Stimulated activated CD8-positive, alpha-beta memory T cell treated with anti-CD3 and anti-CD28 coated beads, Interleukin-4, amount 100 ng/mL, for 1 hour (primary cell): ENCODE measurements around the gene GSDMA.
A peak's percentile ranks its signal among the peaks of the same experiment; 100 is the strongest.
"Not testable (repeated sequence)": the region's sequence is repeated elsewhere in the genome, so short reads cannot be mapped to it uniquely, and the experiment has no call there.

Experiments
- DNase-seq, 2 donors: peaks; one replicate each; pipeline ENCODE4 v3.0.0-alpha.2; 2020; ENCODE audit warnings: low read depth in 2 of 2, low spot score in 1 of 2

GSDMA gene

GRCh38 chr17:39929646-39930407 lies 33.0 kb upstream of the GSDMA start:
- DNase-seq = no peak

DNA sequence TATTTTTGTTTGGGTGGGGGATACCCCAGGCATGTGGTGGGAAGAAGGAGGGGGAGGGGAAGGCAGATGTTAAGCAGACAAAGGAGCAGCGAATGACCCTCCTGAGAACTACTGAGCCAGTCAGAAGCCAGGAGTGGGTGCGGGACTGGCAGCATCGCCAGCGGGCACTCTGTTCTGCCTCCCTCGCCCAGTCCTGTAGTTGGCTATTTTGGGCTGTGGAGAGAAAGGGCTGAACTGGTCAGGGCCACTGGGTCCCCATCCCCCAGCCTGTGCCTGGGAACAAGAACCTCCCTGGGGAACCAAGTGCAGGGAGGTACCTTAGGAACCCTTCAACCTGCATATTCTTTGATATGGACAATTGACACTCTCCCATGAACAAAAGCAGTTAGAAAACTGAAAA lies 28.9 kb upstream of the GSDMA start:
- DNase-seq = no peak

DNA sequence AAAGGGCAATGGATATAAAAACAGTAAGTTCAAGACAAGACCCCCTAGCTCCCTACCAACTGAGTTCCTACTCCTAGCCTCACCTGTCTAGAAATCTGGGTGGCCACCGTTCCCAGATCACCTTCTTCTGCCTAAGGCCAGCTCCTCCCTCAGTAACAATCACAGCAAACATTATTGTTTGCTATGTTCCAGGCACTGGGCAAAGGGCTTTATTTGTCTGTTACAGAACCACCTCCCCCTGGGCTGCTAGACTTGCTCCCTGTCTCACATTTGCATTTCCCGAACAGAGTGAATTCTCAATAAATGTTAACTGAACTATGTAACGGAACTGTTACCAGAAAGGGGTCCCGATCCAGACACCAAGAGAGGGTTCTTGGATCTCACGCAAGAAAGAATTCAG lies 28.5 kb upstream of the GSDMA start:
- no peak for DNase-seq

DNA sequence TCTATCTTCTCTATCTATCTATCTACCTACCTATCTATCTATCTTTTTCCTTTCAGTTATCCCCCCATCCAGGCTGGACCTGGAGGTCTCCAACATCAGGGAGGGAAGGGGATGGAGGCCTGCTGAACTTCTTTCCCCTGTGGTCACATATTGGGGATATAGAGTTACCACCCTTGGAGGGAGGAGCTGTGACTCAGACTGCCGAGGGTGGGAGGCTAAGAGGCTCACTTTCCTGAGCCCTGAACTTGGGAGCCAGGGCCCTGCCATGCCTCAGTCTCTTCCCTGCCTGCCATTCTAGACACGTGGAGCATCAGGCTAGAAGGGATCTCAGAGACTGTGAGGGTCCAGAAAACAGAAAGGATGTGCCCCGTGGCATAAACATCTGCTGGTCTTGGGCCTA lies 26.9 kb upstream of the GSDMA start:
- DNase-seq = no peak

DNA sequence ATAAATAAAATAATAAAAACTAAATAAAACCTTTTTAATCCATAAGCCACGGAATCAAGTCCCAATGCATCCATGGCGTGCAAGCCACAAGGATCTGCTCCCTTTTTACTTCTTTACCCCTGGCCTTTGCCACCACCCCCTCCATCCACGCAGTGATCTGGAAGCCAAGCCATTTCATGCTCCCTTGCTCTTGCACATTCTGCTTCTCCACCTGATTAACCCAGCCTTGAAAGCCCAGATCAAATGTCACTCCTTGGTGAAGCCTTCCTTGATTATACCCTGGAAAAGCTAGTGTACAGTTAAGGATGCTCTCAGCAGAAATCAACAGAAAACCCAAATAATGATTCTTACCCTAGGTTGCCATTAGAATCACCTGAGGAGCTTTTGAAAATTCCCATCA lies 25.4 kb upstream of the GSDMA start:
- DNase-seq = no peak

DNA sequence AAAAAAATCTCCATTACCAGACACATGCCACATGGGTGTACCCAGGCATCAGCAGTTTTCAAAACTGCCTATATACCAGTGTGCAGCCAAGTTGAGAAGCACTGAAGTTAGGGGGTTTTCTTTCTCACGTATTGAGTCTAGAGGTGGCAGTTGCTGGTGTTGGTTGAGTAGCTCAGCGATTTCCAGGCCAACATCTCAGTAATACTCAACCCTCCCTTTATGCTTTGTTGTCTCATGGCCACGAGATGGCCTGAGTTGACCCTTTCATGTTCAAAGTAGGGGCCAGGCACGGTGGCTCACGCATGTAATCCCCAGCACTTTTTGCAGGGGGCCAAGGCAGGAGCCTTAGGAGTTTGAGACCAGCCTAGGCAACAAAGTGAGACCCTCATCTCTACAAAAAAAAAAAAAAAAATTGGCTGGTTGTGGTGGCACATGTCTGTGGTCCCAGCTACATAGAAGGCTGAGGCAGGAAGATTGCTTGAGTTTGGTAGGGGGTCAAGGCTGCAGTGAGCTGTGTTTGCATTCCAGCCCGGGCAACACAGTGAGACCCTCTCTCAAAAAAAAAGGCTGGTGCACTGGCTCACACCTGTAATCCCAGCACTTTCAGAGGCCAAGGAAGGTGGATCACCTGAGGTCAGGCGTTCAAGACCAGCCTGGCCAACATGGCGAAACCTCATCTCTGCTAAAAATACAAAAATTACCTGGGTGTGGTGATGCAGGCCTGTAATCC lies 24.5 kb upstream of the GSDMA start:
- no peak for DNase-seq

DNA sequence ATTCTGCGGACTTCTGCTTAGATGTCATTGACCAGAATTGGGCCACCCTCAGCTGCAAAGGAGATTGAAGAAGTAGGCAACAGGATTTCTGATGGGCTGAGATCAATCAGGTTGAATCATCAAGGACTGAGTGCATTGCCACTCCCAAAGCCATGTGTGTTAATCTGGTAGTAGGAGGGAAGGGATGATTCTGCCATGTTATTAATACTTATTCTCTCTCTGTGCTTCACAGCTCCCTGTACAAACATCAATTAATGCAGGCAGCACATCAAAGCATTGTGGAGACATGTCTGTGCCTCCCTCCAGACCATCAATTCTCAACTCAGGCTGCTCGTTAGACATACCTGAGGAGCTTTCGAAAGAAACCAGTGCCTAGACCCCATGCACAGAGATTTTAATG lies 23.7 kb upstream of the GSDMA start:
- DNase-seq = no peak

GRCh38 chr17:39939588-39940419 lies 23.0 kb upstream of the GSDMA start:
- no peak for DNase-seq

DNA sequence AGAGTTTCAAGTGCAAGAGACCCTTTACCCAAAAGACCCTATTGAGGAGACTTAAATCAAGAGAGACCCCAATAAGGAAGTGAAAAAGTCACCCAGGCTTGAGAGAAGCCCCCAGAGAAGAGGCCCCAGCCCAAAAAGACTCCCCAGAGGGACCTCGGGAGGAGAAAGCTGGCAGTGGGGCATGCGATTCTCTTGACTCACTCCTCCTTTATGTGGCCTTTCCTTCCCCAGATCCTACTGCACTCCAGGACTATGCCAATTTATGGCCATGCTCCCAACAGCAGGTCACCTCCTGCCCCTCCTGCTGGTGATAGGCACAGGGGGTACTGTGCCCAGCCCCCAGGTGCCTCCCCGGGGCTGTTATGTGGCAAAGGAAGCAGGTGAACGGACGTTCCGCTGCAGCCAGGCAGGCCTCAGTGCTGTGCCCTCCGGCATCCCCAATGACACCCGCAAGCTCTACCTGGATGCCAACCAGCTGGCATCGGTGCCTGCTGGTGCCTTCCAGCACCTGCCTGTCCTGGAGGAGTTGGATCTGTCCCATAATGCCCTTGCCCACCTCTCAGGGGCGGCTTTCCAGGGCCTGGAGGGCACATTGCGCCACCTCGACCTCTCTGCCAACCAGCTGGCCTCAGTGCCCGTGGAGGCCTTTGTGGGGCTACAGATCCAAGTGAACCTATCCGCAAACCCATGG lies 19.0 kb upstream of the GSDMA start:
- DNase-seq = no peak

- no peak for DNase-seq
Observed at GRCh38 chr17:39944393-39944711, 18.5 kb upstream of the GSDMA start.

GRCh38 chr17:39946551-39947330 lies 16.1 kb upstream of the GSDMA start:
- DNase-seq = no peak

DNA sequence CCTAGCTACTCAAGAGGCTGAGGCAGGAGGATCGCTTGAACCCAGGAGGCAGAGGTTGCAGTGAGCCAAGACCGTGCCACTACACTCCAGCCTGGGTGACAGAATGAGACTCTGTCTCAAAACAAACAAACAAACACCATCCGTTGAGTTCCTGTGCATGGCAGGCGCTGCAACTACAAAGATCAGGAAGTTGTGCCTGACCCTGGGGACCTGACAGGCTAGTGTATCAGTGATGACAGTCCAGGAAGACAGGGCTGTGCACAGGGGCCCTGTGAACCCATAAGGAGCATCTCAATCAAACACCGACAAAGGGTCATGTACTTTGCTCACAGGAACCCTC lies 14.3 kb upstream of the GSDMA start:
- DNase-seq = not testable (repeated sequence)

DNA sequence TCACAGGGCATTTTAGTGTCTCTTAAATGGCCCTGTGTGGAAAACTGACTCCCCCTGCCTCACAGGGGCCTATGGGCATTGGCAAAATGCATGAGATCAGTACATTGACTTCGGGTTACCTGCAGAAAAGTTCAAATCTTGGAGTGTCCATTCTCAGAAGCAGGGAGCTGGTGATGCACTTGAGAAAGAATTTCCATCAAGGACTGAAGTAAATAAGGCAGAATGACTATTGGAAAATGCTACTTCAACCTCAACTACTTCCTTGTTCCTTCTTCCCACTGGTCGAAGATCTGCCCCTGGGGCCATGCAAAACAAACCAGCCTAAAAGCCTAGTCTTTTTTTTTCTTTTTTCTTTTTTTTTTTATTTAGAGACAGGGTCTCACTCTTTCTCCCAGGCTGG lies 13.8 kb upstream of the GSDMA start:
- no peak for DNase-seq

- no peak for DNase-seq
Observed at GRCh38 chr17:39950871-39951348, 11.9 kb upstream of the GSDMA start.

DNA sequence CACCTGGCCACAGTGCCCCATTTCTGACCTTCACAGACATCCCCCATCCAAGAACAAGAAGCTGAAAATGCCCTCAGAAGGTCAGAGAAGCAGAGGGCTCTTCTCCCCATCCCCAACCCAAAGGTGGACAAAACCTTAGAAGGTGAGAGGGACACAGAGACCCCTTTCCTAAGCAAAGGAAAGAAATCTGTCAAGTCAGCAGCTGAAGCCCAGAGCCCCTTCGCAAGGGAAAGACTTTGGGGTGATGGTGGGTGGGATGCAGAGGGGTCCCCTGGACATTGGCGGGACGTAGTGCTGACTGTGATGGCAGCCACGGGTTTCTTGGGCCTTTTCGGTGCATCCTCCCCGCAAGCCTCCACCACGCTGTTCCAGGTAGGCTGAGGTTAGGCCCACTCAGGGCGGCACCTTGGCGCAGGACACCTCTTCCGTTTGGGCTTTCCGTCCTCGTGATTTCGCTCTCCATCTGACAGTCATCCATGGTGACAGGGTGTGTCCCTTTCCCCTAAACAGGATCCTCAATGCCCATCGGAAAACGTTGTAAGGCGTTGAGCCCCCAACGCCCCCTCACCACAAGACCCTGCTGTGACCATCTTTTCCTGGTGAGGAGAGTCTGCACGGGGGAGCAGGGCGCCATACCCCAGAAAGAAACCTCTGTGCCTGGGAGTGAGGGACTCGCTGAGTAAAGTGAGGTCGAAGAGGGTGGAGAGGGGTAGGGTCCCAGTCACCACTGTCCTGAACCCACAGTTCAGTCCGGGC lies 10.7 kb upstream of the GSDMA start:
- no peak for DNase-seq

DNA sequence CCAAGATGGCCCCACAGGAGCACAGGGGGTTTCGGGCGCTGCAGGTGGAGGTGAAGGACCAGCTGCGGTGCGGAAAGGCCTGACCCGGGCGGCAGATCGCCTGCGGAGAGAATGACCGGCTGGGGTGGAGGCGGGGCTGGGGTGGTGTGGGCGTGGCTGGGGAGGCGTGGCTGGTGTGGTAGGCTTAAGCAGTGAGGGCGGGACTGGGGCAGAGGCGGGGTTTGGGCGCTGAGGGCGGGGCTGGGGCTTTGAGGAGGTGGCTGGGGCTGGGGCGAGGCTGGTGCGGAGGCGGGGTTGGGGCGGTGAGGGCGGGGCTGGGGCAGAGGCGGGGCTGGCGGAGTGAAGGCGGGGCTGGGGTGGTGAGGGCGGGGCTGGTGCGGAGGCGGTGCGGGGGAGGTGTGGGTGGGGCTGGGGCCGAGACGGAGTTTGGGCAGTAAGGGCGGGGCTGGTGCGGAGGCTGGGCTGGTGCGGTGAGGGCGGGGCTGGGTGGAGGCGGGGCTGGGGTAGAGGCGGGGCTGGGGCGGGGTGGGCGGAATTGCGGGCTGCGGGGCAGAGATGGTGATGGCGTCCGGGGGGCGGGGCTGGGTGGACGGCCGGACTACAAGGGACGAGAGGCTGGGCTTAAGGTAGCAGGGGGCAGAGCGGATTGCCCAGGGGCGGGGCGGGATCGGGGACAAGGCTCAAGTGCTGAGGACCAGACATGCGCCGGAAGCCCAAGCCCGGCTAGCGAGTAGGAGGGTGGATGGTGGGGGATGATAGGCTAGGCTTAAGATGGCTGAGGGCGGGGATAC lies 9.9 kb upstream of the GSDMA start:
- peak; percentile 95 for DNase-seq

DNA sequence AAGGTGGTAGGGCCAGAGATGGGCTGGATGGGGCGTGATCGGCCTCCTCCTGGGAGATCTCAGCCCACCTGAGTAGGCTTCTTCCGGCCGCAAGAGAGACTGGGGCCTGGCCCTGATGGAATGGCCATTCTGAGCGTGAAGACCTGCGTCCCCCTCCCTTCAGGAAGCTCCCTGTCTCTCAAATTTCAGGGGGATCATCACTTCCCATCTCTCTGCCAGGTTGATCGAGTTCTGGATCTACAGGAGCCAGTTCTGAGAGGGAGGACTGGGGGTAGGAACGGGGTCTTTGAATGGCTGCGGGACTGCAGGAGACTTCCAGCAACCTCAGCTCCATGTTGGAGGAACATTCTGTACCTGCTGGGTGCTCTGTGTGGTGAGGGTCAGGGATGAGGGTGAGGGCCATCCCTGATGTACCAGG lies 9.3 kb upstream of the GSDMA start:
- DNase-seq = no peak

DNA sequence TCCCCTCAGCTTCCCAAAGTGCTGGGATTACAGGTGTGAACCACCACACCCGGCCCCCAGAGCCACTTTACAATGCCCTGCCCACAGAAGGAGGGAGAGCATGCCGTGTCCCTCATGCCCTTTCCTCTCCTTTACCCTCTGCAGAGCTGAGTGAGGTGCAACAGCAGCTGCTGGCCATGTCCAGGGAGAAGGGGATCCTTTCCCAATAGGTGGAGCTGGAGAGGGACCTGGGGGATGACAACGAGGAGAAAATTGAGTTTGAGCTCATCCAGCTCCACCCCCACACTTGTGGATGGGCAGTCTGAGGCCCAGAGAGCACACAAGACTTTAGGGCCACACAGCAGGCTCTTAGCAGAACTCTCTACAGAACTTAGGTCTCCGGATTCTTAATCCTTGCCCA lies 7.9 kb upstream of the GSDMA start:
- no peak for DNase-seq

DNA sequence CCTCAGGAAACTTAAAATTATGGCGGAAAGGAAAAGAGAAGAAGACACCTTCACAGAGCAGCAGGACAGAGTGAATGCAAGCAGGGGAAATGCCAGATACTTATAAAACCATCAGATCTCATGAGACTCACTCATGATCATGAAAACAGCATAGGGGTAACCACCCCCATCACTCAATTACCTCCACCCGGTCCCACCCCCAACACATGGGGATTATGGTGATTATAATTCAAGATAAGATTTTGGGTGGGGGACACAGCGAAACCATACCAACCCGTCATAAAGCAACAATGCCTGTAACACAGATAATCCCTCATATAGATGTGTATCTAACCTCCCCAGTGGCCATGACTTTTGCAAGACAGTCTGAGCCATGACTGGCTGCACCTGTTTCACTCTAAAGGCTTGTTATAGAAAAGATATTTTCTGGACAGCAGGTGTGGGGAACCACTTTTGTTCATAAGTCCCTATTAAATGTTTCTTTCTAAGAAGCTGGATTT lies 7.0 kb upstream of the GSDMA start:
- no peak for DNase-seq
